ENCODE data around the gene C4orf36. TPM values are rescaled to one million over a fixed set of nuclear protein-coding genes. Genes with fewer than 3 reads are reported as not detected.

Gene C4orf36
- total RNA-seq, 6 experiments from 2014 or later: 0.66 TPM; not detected in 5

DNA sequence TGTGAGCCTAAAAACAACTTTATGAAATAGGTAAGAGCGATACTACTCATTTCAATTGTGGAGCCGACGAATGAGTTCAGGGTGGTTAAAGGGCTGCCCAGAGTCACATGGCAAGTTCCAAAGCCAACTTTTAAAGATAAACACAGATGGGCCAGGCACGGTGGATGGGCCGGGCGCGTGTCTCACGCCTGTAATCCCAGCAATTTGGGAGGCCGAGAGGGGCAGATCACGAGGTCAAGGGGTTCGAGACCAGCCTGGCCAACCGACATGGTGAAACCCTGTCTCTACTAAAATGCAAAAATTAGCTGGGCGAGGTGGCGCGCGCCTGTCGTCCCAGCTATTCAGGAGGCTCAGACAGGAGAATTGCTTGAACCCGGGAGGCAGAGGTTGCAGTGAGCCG lies 914 bp upstream of the C4orf36 start:
- 88% methylated on average over 15 of the region's 19 CpGs for WGBS (ENCODE audit: insufficient coverage, low coverage, low lambda C conversion rate, missing lambda C conversion rate)
- Histone ChIP-seq H3K4me1 (no peaks in the 10 kb centered on the region), H3K27ac (no peak overlapping the region), H3K9me3 (no peaks in the 10 kb centered on the region), H3K4me3 (no peak overlapping the region), H3K27me3 (no peaks in the 10 kb centered on the region), H3K36me3 (no peaks in the 10 kb centered on the region)
- TF ChIP-seq POLR2A (IDR thresholded peaks at IDR 0.05): no peak
- TF ChIP-seq, protein P1, sequence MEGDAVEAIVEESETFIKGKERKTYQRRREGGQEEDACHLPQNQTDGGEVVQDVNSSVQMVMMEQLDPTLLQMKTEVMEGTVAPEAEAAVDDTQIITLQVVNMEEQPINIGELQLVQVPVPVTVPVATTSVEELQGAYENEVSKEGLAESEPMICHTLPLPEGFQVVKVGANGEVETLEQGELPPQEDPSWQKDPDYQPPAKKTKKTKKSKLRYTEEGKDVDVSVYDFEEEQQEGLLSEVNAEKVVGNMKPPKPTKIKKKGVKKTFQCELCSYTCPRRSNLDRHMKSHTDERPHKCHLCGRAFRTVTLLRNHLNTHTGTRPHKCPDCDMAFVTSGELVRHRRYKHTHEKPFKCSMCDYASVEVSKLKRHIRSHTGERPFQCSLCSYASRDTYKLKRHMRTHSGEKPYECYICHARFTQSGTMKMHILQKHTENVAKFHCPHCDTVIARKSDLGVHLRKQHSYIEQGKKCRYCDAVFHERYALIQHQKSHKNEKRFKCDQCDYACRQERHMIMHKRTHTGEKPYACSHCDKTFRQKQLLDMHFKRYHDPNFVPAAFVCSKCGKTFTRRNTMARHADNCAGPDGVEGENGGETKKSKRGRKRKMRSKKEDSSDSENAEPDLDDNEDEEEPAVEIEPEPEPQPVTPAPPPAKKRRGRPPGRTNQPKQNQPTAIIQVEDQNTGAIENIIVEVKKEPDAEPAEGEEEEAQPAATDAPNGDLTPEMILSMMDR (IDR thresholded peaks at IDR 0.05): no peak
- ATAC-seq (no peak), DNase-seq (peak in 1 of 3 donors; percentile 46)
- intact Hi-C loops (cut with DNase I): loop anchor here in 1 of 2 donors (10.0 kb wide), 1 partner anchor 398 kb away; no protein-coding TSS in a partner anchor

- DNase-seq: no peak
- Histone ChIP-seq H3K36me3 (no peaks in the 10 kb centered on the region), H3K27me3 (no peaks in the 10 kb centered on the region), H3K9me3 (no peaks in the 10 kb centered on the region), H3K27ac (peak overlapping the region in 2 of 3 donors; percentile 28 to 69), H3K4me1 (no peaks in the 10 kb centered on the region), H3K4me3 (peak overlapping the region; percentile 67 to 68 (median 67))
- no peak for ATAC-seq
- TF ChIP-seq, protein P1 (IDR thresholded peaks at IDR 0.05): no peak
- TF ChIP-seq POLR2A (IDR thresholded peaks at IDR 0.05): no peak
- WGBS (ENCODE audit: insufficient coverage, low coverage, low lambda C conversion rate, missing lambda C conversion rate): 26% methylated on average over 9 of the region's 13 CpGs
- intact Hi-C loops (cut with DNase I): loop anchor here in 1 of 2 donors (10.0 kb wide), 1 partner anchor 398 kb away; no protein-coding TSS in a partner anchor
These were observed 376 bp upstream of the C4orf36 start for GRCh38 chr4:86892636-86892960.

DNA sequence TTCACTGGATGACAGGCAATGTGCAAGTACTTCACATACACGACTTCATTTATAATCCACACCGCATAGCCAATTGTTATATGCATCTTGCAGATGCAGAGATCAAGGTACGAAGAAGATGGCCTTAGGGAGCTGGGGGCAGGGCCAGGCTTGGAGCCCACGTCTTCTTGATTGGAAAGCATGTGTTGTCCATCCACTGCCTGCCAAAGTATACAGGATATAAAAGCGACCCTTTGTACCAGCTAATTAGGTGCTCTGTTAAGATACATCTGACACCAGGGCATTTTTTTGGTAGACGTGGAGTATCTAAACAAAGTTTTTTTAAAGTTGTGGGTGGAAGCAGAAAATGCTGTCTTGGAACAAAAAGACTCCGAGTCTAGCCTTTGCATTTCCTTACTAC lies 1.4 kb downstream of the C4orf36 start:
- ATAC-seq (no peak), DNase-seq (no peak)
- no peaks in the 10 kb centered on the region for H3K4me1 ChIP-seq
- no peaks in the 10 kb centered on the region for H3K9me3 ChIP-seq
- no peak overlapping the region for H3K4me3 ChIP-seq
- no peaks in the 10 kb centered on the region for H3K27me3 ChIP-seq
- intact Hi-C loops (cut with DNase I): loop anchor here in 1 of 2 donors (10.0 kb wide), 1 partner anchor 396 kb away; no protein-coding TSS in a partner anchor
- H3K27ac ChIP-seq: no peak overlapping the region
- TF ChIP-seq, protein P1 (IDR thresholded peaks at IDR 0.05): no peak
- no peak for TF ChIP-seq POLR2A (IDR thresholded peaks at IDR 0.05)
- 69% methylated on average over 6 of the region's 7 CpGs for WGBS (ENCODE audit: insufficient coverage, low coverage, low lambda C conversion rate, missing lambda C conversion rate)
- H3K36me3 ChIP-seq: no peaks in the 10 kb centered on the region

- Histone ChIP-seq H3K36me3 (no peaks in the 10 kb centered on the region), H3K4me1 (no peaks in the 10 kb centered on the region), H3K4me3 (no peak overlapping the region), H3K27ac (no peak overlapping the region), H3K27me3 (no peaks in the 10 kb centered on the region), H3K9me3 (peaks cover 0 to 7% (median 0%) of the 10 kb centered on the region in 4 donors)
- intact Hi-C loops (cut with DNase I): no loop called here
- 56% methylated on average over 1 of the region's 1 CpG for WGBS (ENCODE audit: insufficient coverage, low coverage, low lambda C conversion rate, missing lambda C conversion rate)
- TF ChIP-seq, protein P1 (IDR thresholded peaks at IDR 0.05): no peak
- no peak for TF ChIP-seq POLR2A (IDR thresholded peaks at IDR 0.05)
- DNase-seq: no peak
- no peak for ATAC-seq
These were observed 12.6 kb downstream of the C4orf36 start for GRCh38 chr4:86879641-86880040.

- ATAC-seq (no peak), DNase-seq (no peak)
- no peaks in the 10 kb centered on the region for H3K36me3 ChIP-seq
- H3K9me3 ChIP-seq: peaks cover 0 to 7% (median 0%) of the 10 kb centered on the region in 4 donors
- TF ChIP-seq, protein P1 (IDR thresholded peaks at IDR 0.05): no peak
- TF ChIP-seq POLR2A (IDR thresholded peaks at IDR 0.05): no peak
- intact Hi-C loops (cut with DNase I): no loop called here
- H3K27me3 ChIP-seq: no peaks in the 10 kb centered on the region
- no peak overlapping the region for H3K4me3 ChIP-seq
- no peaks in the 10 kb centered on the region for H3K4me1 ChIP-seq
- 87% methylated on average over 2 of the region's 2 CpGs for WGBS (ENCODE audit: insufficient coverage, low coverage, low lambda C conversion rate, missing lambda C conversion rate)
- H3K27ac ChIP-seq: no peak overlapping the region
These were observed 13.6 kb downstream of the C4orf36 start for GRCh38 chr4:86878640-86879039.

All from right lobe of liver (tissue), 6 donors.